Right atrium auricular region (tissue), 2 donors: ENCODE results near the gene IL1R1. TPM values are rescaled to one million over a fixed set of nuclear protein-coding genes. Genes with fewer than 3 reads are reported as not detected.

Experiments used
- DNase-seq: peaks from one replicate; pipeline ENCODE4 v3.0.0-alpha.2; 2019; ENCODE audit warnings: low spot score
- H3K27ac ChIP-seq, 2 donors: fragments of 200-600 bp; sonication (generic); 1 replicate in 1 of 2; 2 replicates in 1 of 2; pipeline ENCODE4 v1.5.1; 2016 to 2019
- H3K27me3 ChIP-seq, 2 donors: fragments of 200-600 bp; sonication (generic); one replicate each; pipeline versions ENCODE4 v1.5.1 to v1.6.0; 2017 to 2019
- H3K36me3 ChIP-seq: fragments of 200-600 bp; sonication (generic); one replicate; pipeline ENCODE4 v1.5.1; 2016
- H3K4me1 ChIP-seq, 2 donors: fragments of 200-600 bp; sonication (generic); one replicate each; pipeline versions ENCODE4 v1.5.1 to v1.6.0; 2017 to 2019
- H3K4me3 ChIP-seq, 2 donors: fragments of 200-600 bp; sonication (generic); 1 replicate in 1 of 2; 2 replicates in 1 of 2; pipeline ENCODE4 v1.5.1; 2017 to 2019; ENCODE audit warnings: mild to moderate bottlenecking in 1 of 2, moderate library complexity in 1 of 2
- H3K9me3 ChIP-seq, 2 donors: fragments of 200-600 bp; sonication (generic); one replicate each; pipeline ENCODE4 v1.5.1; 2019
- total RNA-seq, 2 donors: library from RNA; depleted of rRNA; stranded (reverse); fragments of >200 nt; gene quantifications; one replicate each; pipeline ENCODE4 v1.1.0, GENCODE V29; 2016
- TF ChIP-seq, protein P1 (sequence below), 2 donors: fragments of 200-600 bp; sonication (generic); IDR thresholded peaks; one replicate each; pipeline ENCODE4 v1.5.1; 2019; ENCODE audit warnings: antibody characterized with exemption in 2 of 2

The IL1R1 gene
- total RNA-seq, 2 donors from 2014 or later: 28.7 to 86.2 TPM

DNA sequence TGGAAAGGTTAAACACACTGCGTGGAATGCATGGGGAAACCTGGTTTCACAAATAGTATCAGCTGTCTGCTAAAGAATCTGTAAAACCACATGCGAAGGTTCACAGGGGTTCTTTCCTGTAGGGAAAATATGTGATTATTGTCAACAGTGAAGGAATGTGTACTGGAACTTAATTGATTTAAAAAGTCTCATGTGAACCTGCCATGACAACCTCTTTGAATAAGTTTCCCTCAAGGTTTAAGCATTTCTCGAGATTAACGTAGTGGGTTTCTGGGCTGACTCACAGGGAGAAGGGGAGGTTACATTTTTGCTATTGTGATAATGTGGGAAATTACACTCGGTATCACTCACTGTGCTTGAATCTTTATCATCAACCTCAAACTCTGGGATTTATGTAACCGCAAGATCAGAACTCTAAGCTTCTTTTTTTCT is 28.2 kb upstream of the IL1R1 start:
- Histone ChIP-seq H3K4me3 (no peak overlapping the region), H3K9me3 (no peaks in the 10 kb centered on the region), H3K36me3 (no peaks in the 10 kb centered on the region), H3K27me3 (no peaks in the 10 kb centered on the region), H3K4me1 (peaks cover 0 to 4% of the 10 kb centered on the region in 2 donors), H3K27ac (no peak overlapping the region)
- no peak for DNase-seq
- TF ChIP-seq, protein P1, sequence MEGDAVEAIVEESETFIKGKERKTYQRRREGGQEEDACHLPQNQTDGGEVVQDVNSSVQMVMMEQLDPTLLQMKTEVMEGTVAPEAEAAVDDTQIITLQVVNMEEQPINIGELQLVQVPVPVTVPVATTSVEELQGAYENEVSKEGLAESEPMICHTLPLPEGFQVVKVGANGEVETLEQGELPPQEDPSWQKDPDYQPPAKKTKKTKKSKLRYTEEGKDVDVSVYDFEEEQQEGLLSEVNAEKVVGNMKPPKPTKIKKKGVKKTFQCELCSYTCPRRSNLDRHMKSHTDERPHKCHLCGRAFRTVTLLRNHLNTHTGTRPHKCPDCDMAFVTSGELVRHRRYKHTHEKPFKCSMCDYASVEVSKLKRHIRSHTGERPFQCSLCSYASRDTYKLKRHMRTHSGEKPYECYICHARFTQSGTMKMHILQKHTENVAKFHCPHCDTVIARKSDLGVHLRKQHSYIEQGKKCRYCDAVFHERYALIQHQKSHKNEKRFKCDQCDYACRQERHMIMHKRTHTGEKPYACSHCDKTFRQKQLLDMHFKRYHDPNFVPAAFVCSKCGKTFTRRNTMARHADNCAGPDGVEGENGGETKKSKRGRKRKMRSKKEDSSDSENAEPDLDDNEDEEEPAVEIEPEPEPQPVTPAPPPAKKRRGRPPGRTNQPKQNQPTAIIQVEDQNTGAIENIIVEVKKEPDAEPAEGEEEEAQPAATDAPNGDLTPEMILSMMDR (IDR thresholded peaks at IDR 0.05): no peak

- Histone ChIP-seq H3K9me3 (no peaks in the 10 kb centered on the region), H3K4me3 (no peak overlapping the region), H3K27me3 (no peaks in the 10 kb centered on the region), H3K36me3 (no peaks in the 10 kb centered on the region), H3K4me1 (peaks cover 0 to 4% of the 10 kb centered on the region in 2 donors), H3K27ac (no peak overlapping the region)
- DNase-seq: no peak
- TF ChIP-seq, protein P1 (IDR thresholded peaks at IDR 0.05): no peak
Measured at GRCh38 chr2:102114851-102115497, 27.6 kb upstream of the IL1R1 start.

DNA sequence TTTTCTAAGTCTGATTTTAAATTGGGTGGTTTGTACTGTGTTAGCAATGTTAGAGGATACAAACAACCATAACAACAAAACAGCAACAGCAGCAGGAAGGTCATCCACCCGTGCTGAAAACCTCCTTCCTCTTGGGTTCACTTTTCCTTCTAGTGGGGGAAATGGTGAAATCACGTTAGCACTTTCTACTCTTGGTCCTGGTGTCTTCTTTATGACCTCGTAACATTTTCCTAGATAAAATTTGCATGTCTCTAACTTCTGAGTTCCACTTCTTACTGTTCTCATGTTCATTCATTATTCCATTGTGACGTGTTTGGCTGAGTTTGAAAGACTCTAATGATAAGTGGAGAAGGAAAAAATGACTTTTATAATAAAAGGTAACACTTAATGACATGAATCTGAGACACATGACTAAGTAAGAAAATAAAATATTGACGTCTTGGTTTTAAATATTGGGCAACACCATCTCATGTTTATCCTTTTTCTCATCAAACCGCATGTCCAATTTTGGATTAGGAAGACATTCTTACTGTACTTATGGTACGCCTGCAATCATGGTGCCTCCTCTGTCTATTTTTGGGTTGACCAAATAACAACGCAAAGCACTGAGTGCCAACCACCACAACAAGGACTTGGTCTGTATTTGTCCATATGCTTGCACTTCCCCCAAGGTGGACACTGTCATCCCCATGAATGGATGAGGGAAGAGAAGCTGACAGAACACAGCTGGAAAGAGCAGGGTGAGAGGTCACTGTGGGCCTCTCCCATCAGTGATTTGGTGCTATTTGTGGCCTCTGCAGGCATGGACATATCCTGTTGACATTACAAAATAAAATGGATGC is 25.7 kb upstream of the IL1R1 start:
- no peak for DNase-seq
- TF ChIP-seq, protein P1 (IDR thresholded peaks at IDR 0.05): no peak
- no peaks in the 10 kb centered on the region for H3K36me3 ChIP-seq
- no peaks in the 10 kb centered on the region for H3K27me3 ChIP-seq
- H3K4me1 ChIP-seq: peaks cover 0 to 4% of the 10 kb centered on the region in 2 donors
- no peak overlapping the region for H3K4me3 ChIP-seq
- H3K9me3 ChIP-seq: no peaks in the 10 kb centered on the region
- peak overlapping the region in 1 of 2 donors; percentile 11 for H3K27ac ChIP-seq

GRCh38 chr2:102117472-102117858 is 25.1 kb upstream of the IL1R1 start:
- Histone ChIP-seq H3K4me1 (peaks cover 0 to 7% of the 10 kb centered on the region in 2 donors), H3K4me3 (no peak overlapping the region), H3K36me3 (no peaks in the 10 kb centered on the region), H3K27me3 (no peaks in the 10 kb centered on the region), H3K9me3 (no peaks in the 10 kb centered on the region), H3K27ac (peak overlapping the region in 1 of 2 donors; percentile 11)
- TF ChIP-seq, protein P1 (IDR thresholded peaks at IDR 0.05): no peak
- DNase-seq: no peak

GRCh38 chr2:102119255-102119654 is 23.3 kb upstream of the IL1R1 start:
- H3K27me3 ChIP-seq: no peaks in the 10 kb centered on the region

More at GRCh38 chr2:102119255-102119654, 23.3 kb upstream of the IL1R1 start:
- H3K4me1 ChIP-seq: peaks cover 0 to 10% of the 10 kb centered on the region in 2 donors
- H3K36me3 ChIP-seq: no peaks in the 10 kb centered on the region
- H3K27ac ChIP-seq: no peak overlapping the region
- no peak overlapping the region for H3K4me3 ChIP-seq
- TF ChIP-seq, protein P1 (IDR thresholded peaks at IDR 0.05): no peak
- H3K9me3 ChIP-seq: no peaks in the 10 kb centered on the region
- DNase-seq: no peak
